GM18508 (cell line): ENCODE data around the gene FARP1.

Experiments used
- ATAC-seq: cut with Tn5 transposase; IDR thresholded peaks from one replicate; pipeline ENCODE4 v1.9.1; 2021; ENCODE audit warnings: moderate number of reproducible peaks; ENCODE audit not compliant: insufficient read depth, unreplicated experiment

The FARP1 gene

DNA sequence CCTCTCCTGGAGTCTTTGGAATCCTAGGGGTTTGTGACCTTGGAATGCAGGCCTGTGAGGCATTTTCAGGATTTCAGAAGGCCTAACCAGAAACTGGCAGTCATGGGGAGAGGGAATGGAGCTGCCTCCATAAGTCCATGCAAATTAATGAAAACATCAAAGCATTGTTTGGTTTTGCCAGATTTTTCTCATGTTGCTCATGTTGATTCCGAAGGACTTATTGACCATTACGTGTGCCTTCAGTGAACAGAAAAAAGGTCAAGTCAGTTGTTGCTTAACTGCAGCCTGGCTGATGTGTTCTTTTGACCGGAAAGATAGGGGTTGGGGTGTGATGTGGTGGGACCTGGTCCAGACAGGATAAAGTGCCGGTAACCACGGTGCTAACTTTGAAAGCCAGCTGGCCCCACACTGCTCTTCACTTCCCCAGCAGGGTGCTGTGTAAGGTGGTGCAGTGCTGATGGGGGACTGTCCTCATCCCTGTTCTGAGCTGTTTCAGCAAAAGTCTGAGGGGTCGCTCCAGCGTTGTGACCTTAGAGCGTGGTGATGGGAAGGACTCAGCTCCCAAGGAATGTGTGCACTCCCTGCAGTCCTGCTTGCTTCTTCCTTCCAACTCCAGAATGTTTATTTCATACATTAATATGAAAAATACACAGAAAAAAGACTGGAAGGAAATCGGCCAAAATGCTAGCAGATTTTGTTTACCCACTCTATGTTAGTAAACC, 30.7 kb downstream of the FARP1 start:
- no peak for ATAC-seq

DNA sequence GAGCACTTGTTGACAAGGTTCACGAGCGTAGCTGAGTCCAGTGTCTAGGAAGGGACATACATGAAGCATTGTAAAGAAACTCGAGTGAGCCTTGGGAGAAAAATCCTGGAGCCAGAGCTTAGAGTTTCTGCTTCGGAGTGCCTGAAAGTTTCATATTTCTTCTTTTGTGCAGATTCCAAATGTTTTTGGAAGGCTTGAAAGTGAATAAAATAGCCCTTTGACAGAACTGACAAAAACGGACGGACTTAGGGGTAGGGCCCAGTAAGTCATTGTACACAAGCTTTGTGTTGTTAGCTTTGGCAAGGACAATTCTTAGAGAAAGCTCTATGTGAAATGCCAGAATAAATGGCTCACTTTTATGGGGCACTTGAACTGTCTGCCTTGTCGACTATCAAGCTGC, 31.4 kb downstream of the FARP1 start:
- ATAC-seq = no peak

DNA sequence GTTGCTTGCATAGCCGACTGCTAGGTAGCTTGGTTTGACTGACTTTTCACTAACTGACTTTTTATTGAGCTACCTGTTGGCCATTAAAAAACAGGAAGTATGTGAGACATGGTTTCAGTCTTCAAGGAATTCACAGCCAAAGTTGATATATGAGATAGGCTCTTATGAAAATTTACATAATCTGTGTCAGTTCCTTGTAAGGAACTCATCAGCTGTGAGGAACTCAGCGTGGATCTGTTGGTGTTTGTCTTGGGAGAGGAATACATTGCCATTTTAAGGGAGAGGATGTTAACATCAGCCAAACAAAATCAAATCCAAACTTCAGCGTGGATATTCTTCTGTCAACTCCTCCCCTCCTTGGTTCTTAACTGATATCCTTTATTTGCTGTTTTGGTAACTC, 32.1 kb downstream of the FARP1 start:
- no peak for ATAC-seq

DNA sequence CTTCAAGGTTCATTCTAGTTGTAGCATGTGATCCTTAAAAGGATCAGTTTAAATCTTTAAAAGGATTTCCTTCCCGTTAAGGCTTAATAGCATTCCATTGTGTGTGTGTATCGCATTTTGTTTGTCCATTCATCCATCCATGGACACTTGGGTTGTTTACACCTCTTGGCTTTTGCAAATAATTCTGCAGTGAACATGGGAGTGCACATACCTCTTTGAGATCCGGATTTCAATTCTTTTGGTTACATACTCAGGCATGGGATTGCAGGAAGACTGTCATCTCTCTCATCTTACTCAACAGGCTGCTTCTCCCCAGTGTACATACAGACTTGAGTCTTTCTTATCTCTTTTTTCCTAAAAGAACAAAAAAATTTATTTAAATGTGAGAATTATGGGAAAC, 32.9 kb downstream of the FARP1 start:
- no peak for ATAC-seq

DNA sequence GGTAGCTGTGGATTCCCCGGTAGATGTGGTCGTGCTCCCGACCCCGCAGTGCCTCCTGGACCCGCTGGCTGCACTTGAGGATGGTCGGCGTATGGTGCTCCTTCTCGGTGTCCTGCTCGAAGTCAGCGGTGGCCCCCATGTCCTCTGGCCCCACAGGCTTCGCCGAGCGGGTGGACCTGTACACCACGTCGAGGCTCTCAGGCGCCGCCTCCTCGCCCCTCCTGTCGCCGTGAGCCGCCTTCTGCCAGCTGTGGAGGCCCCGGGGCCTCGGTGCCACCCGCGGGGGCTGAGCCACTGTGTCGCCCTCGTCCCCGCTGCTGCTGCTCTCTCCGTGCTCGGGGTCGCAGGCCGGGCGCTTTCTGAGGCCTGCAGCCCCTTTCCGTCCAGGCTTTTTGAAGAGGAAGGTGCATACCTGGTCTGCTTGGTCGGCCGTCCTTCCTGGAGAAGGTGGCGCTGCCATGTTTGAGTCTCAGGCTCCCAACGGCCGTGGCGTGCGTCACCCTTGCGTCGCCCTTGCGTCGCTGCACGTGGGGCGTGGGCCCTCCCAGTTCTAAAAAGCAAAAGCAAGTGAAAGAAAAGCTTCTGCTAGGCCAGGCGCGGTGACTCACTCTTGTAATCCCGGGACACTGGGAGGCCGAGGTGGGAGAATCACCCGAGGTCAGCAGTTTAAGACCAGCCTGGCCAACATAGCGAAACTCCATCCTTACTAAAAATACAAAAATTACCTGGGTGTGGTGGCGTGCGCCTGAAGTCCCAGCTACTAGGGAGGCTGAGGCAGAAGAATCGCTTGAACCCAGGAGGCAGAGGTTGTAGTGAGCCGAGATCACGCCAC, 34.1 kb downstream of the FARP1 start, which contains the start of gene RNF113B:
TSS of gene RNF113B (minus strand) at position 493 of the 832 bp plus-strand sequence. CDS start at position 460, 33 bp downstream.
- no peak for ATAC-seq

DNA sequence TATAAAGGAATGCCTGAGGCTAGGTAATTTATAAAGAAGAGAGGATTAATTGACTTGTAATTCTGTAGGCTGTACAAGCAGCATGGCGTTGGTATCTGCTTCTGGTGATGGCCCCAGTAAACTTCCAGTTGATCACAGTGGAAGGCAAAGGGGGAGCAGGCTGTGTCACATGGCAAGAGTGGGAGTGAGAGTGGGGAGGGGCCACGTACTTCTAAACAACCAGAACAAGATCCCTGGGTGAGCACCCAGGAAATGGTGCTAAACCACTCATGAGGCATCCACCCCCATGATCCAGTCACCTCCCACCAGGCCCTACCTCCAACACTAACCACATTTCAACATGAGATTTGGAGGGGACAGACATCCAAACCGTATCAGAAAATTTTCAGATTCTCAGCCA, 37.2 kb downstream of the FARP1 start:
- ATAC-seq = no peak

DNA sequence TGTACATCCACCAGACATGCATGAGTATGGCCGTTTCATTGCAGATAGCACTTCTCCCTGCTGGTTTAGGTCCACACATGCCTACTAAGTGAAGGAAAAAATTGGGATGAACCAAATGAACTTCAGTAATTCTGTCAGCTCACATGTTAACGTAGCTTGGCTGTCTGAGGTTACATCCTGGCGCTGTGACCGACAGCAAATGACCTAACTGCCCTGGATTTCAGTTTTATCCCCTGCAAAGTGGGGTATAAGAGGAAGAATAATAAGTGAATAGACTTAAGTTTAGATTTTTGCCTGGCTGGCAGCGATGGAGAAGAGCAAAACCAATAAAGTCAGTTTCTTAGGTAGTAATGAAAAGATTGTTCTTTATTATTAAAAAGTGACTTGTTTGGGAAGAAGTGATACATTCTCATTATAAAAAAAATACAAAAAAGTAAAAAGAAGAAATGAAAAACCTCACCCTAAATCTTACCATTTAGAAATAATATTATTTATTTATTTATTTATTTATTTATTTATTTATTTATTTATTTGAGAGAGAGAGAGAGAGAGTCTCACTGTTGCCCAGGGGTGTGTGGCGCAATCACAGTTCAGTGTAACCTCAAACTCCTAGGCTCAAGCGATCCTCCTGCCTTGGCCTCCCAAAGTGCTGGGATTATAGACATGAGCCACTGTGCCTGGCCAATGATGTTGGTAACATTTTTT, 38.4 kb downstream of the FARP1 start:
- ATAC-seq = no peak

DNA sequence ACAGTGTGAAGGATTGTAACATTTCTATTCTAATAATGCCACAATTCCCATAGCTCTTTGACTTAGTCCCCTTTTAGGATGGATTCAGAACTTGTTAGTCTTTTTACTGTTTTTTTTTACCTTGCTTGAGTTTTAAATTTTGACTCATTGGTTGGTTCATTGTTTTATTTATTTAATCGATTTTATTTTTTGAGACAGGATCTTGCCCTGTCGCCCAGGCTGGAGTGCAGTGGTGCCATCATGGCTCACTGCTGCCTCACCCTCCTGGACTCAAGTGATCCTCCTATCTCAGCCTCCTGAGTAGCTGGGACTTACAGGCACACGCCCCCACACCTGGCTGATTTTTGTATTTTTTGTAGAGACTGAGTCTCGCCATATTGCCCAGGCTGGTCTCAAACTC, 39.3 kb downstream of the FARP1 start:
- no peak for ATAC-seq

DNA sequence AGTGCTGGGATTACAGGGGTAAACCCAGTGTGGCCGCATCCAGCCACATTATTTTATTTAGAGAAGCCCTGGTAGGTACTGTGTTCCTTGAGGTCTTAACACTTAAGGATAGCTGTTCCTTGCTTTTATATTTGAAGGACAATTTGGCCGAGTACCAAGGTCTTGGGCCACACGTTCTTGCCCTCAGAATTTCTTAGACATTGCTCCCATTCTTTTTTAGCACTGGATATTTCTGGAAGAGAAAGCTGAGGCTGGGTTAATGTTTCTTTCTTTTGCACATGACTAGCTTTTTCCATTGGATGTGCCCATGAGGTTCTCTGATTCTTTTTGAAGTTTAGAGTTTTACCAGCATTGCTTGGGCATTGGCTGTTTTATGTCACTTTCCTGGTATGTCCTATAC, 39.7 kb downstream of the FARP1 start:
- ATAC-seq = no peak

DNA sequence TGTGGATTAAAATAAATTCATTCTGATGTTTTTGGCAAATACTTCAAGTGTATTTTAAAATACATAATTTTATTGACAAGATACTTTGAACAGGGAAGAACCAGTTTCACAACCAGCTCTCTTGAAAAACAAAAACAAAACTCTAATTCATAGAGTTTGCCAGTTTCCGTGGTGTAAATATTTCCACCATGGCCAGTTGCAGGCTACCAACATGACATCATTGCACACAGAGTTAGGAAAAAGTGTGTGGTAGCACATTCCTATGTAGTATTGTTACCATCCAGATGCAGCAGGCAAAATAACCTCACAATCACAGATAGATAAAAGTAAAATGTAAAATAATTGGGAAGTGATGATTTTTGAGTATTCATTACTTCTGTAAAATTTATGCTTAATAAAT, 41.9 kb downstream of the FARP1 start:
- ATAC-seq = no peak

DNA sequence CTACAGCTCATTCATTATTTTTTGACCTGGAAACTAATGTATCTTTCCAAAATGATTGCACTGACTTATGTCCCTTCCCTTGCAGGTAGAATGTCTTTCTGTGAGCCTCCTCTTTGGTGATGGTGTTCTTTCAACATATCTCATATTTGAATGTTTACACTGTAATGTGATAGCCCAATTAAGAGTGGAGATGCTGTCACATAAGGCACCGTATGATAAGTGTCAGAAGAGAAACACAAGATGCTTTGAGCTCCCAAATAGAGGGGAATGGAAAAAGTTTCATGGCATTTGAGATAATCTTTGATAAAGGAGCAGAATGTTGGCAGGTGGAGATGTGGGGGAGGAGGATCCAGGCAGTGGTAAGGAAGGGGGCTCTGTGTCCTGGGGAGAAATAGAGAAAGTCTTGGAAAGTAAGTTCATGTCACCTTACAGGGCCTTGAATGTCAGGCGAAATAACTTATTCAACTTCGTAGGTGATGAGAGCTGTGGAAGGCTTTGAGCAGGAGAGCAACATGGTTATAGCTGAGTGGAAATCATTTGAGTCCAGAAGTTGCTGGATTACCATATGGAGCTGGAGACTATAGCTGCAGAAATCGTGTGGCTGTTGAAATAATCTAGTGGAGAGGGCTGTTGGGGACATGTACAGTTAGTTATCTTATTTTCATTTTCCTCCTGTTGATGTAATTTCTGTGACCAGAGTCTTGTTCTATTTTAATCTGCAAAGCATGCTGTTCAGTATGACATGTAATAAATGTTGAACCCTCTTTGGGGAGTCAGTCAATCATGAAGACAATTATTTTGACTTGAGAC, 44.5 kb downstream of the FARP1 start:
- ATAC-seq = no peak

DNA sequence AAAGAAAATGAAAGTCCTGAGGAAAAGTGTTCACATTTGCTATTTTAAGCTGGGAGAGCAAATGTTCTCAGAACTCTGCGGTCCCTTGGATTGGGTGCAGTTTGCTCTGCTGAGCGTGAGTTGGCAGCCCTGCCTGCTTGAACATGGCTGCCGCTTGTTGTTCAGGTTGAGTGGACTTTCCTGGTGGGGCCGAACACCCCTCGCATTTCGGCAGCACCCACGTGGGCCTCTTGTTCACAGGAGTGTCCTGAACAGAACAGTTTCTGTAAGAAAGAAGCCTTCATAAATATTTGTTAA, 45.0 kb downstream of the FARP1 start:
- no peak for ATAC-seq

DNA sequence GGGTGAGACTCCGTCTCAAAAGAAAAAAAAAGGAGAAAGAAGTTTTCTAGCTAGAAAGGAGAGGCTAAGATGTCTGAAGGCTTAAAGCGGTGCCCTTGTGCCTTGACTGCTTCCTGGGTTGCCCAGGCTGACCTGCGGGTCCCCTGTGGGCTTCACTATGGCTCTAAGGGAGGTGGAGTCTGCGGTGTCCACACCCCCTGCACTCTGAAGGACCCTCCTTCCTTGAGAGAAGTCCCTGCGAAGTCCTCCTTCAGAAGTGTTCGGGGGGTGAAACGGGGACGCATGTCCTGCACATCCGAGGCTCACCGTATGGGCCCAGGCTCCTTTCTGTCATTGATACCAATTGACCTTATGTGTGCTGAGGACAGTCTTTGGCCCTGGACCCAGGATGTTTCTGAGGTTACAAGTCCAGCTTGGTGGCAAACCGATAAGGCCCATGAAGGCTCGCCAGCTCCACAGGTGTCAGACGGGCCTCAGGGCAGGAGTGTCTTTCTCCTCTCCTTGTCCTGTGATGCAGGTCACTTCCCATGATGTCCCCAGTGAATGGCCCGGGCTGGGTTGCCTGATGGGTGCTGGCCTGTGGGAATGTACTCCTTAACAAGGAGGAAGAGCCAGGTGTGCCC, 45.8 kb downstream of the FARP1 start:
- ATAC-seq = no peak

DNA sequence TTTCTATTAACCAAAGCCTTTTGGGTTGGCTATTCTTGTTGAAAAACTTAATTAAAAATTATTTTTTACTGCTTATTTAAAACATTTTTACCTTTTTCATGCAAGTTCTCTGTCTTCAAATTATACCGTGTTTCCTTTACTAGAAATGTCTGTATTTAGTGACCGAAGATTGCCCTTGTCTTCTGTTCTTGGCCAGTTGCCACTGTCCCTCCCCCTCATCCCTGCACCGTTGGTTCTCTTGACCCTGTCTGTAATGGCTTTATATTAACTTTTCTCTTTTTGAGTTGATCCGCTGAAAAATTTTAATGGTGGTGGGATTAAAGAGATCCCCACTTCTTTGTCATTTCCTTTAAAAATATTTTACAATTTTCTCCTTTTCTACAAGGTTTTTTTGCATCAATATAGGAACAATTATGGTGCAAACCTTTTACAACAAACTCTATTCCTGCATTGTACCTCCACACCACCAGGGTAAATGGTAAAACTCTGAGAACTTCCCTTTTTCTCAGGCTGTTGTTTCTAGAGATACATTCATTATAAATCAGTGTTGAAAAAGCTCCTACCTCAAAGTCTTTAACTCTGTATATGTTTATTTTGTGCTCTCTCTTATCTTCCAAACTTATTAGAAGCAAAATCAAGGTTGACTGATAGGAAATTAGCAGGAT, 47.1 kb downstream of the FARP1 start:
- ATAC-seq = no peak

DNA sequence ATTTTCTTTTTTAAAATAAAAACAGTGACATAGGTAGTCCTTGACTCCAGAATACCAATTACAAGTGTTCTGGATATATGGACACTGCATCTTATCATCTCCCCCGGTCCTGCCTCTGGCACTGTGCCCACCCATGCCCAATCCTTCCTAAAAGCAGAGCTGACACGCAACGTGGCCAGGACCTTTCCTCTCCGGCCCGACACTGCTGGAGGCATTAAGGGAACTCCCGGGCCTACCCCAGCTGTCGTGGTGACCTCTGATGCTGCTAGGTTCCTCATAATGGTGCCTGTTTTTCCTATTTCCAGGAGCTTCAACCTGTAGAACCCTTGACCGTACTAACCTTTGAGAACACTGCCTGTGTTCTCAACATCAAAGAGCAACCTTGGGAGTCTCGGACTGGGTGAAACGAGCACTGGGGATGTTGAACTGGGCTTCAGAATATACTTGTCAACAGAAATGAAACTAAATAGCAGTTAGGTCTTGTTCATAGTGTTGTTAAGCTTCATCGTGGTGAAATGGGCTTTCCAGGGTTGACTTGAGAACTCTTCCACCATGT, 48.1 kb downstream of the FARP1 start:
- no peak for ATAC-seq

DNA sequence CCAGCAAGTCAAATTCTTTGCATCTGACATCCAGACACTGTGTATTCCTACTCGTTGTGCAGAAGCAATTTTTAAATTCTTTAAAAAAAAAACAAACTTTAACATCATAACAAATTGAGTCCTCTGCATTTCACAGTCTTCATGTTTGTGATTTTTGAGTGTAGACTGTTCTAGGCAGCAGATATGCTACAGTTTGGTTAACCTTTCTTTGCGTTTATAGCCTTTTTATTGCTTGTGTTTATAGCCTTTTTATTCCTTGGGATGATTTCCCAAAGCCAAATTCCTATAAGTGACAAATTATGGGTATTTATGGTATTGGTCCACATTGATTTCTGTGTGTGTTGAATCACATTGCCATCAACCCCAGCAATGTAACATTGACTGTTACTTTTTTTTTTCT, 49.1 kb downstream of the FARP1 start:
- no peak for ATAC-seq

DNA sequence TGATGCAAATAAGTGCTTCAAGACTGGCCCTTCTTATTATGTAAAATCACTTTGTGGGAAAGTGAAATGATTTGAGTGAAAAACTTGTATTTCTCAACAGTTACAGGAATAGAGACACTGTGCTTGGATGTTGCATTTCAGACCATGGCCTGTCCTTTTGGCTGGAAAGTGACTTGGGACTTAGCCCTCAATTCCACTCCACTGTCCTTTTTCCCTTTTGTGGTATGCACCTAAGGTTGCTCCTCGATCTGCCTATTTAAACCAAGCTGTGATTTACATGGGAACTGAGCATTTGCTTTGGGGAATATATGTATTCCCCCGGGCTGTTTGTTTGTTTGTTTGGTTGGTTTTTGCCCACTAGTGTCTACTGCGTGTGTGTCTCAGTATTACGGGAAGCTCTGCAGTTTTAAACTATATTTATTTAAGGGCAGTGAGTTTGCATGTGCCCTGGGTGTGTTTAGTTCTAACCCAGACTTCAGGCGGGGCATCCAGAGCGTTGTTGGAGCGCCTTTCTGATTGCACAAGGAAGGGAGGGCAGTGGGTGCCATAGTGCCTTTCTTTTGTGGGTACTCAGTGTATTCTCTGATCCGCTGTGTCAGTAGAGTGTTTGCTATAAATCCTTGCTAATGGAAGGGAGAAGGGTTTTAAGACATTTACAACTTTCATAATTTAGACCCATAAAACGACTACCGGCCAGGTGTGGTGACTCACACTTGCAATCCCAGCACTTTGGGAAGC, 52.3 kb downstream of the FARP1 start:
- ATAC-seq = no peak

DNA sequence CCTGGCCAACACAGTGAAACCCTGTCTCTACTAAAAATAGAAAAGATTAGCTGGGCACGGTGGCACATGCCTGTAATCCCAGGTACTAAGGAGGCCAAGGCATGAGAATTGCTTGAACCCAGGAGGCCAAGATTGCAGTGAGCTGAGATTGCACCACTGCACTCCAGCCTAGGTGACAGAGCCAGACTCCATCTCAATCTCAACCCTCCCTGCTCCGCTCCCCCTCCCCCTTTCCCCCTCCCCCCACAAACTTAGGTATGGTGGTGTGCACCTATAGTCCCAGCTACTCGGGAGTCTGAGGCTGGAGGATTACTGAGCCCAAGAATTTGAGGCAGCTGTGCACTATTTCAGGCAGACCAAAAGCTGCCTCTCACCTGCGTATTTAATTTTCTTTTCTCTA, 55.8 kb downstream of the FARP1 start:
- no peak for ATAC-seq

DNA sequence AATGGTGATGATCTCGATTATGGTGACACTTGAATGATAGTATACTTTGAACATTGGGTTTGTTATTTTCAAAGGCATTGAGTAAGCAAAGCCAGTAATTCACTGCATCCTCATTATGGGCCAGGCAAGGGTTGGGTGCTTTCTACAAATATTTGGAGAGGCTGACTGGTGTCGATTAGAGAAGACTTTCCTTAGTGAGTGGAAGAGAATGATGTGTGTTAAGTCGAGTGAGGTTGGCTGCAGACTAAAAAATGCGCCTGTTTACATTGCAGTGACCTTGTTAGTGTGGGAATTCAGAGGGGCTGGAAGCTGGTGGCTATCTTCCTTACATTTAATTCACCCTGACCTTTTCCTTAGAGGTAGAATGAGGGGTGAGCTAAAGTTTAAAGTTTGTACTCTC, 56.6 kb downstream of the FARP1 start:
- ATAC-seq = no peak
